ENCODE results near the gene ZNF282.

DNA sequence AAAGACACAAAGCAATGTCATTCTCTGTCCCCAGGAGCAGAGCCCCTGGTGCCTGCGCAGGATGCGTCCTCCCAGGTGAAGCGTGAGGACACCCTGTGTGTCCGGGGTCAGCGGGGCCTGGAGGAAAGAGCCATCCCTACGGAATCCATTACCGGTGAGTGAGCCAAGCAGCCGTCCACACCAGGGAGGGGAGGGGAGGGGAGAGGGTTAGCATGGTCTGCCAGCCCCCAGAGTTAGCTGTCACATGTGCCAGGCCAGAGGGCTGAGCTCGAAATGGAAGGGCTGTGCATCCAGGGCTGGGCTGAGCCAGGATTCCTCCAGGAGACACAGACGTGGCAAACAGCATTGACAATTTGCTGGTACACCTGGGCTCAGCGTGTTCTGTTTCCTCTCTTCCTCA is 15.2 kb downstream of the ZNF282 start:
- TF ChIP-seq, protein P1, sequence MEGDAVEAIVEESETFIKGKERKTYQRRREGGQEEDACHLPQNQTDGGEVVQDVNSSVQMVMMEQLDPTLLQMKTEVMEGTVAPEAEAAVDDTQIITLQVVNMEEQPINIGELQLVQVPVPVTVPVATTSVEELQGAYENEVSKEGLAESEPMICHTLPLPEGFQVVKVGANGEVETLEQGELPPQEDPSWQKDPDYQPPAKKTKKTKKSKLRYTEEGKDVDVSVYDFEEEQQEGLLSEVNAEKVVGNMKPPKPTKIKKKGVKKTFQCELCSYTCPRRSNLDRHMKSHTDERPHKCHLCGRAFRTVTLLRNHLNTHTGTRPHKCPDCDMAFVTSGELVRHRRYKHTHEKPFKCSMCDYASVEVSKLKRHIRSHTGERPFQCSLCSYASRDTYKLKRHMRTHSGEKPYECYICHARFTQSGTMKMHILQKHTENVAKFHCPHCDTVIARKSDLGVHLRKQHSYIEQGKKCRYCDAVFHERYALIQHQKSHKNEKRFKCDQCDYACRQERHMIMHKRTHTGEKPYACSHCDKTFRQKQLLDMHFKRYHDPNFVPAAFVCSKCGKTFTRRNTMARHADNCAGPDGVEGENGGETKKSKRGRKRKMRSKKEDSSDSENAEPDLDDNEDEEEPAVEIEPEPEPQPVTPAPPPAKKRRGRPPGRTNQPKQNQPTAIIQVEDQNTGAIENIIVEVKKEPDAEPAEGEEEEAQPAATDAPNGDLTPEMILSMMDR (IDR thresholded peaks at IDR 0.05; ENCODE audit: low read depth, low read length) = no peak
- no peak for TF ChIP-seq EZH2phosphoT487 (IDR thresholded peaks at IDR 0.05; ENCODE audit: low read depth)

All from OCI-LY3 (cell line).